HG03439 (cell line): ENCODE results near the gene SBDS.
A peak's percentile ranks its signal among the peaks of the same experiment; 100 is the strongest.
"Not testable (repeated sequence)": the region's sequence is repeated elsewhere in the genome, so short reads cannot be mapped to it uniquely, and the experiment has no call there.

Source experiments
- ATAC-seq: cut with Tn5 transposase; IDR thresholded peaks from one replicate; pipeline ENCODE4 v1.9.1; 2021; ENCODE audit warnings: mild to moderate bottlenecking, moderate library complexity; ENCODE audit not compliant: unreplicated experiment

The SBDS gene

DNA sequence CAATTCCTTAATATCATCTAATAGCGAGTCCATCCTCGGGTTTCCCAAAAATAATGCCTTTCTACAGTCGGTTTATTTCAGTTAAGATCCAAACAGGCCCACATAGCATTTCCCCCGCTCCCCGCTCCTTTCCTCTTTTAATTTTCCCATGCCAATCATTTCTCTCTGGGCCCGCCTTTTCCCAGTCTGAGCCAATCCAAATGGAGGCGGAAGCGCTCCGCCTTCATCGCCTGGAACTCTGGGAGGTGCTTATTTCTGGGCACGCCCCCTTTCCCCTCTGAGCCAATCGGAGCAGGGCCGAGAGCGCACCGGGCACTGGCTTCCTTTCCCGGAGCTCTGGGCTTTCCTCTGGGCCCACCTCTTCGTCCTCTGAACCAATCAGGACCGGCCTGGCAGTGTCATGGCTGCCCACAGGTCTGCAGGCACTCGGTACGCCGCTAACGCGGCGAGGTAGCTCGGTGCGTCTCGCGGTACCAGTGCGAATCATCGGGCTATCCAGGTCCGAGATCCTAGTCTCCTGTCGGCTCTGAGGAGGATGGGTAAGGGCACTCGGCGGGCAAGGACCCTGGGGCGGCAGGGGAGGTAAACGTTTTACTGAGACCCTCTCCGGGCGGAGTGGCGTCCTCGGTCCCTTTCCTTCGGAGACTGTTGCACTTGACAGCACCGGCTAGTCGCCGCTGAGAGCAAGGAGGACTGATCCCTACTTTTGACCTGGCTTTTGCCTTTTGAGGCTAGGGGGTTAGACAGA, 1.2 kb upstream of the SBDS start, which contains the start of gene TYW1:
TSS of gene TYW1 (plus strand) at position 390 of the 748 bp plus-strand sequence. CDS start at position 536, 146 bp downstream.
- peak; percentile 81 for ATAC-seq

DNA sequence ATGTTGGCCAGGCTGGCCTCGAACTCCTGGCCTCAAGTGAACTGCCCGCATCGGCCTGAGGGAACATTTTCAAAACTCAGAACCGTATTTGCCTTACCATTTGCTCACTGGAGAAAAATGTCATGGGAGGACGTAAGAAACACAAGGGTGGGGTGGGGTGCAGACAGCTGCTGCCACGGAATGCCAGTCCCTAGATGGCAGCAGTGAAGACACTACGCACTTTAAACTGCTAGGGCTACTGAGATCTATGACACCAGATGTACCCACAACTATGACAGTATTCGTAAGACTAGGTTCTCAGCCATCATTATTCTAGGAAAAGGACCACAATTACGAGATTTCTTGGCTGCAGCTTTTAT, 716 bp downstream of the SBDS start:
- peak; percentile 26 for ATAC-seq

DNA sequence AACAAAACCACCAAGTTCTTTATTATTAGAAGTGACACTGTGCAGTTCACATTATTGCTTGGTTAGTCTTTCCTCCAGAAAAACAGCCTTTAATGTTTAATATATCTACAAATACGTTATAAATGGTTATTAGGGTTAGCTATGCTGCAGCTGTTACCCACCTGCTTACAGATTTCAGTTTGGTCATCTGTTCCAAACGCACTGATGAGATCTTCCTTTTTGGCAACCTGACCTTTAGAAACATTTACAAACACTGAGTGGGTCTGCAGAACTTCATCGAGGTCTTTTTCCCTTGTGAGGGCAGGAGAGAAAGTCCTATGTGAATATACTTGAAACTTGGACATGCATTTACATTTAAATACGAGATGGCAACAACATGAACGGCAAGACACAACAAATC, 1.3 kb downstream of the SBDS start:
- not testable (repeated sequence) for ATAC-seq

DNA sequence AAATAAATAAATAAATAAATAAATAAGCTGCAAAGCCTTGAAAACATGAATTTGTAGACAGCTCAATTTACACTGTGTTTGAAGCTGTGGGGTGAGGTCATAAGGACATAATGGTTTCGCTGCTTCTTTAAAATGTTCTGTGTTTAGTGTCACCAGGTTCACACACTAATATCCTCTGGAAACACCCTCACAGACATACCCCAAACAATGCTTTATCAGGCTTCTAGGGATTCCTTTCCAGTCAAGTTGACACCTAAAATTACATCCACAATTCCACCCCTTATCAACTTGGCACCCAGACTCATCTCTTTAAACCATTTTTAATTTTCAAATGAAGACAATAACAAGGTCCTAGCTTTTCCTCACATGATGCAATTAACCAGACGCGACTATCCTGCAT, 5.8 kb downstream of the SBDS start:
- not testable (repeated sequence) for ATAC-seq

DNA sequence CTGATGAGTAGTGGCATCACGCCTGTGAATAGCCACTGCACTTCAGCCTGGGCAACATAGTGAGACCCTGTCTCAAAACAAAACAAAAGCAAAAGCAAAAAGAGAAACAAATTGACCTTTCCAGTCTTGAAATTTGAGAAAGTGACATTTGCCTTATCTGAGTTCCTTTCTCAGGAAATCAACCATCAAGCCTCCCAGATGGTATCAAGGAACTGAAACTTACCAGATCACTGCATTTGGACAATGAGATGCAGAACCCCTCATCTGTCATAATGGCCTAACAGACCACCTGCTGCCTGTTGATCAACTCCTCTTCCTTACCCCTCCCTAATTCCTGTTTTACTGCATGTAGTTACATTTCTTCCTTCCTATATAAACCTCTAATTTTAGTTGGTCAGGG, 15.1 kb downstream of the SBDS start:
- not testable (repeated sequence) for ATAC-seq

DNA sequence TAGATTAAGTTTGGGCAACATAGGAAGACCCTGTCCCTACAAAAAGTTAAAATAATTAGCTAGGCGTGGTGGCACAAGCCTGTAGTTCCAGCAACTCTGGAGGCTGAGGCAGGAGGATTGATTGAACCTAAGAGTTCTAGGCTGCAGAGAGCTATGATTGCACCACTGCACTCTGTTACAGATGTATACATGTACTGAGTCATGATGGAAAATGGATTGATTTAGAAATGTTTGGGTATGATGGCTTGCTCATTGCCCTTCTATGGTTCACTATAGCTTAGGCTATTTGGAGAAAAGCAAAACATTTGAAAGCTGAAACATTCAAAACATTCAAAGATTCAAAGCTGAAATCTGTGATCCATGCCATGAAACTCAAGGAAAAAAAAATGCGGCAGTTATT, 16.4 kb downstream of the SBDS start:
- ATAC-seq = not testable (repeated sequence)

DNA sequence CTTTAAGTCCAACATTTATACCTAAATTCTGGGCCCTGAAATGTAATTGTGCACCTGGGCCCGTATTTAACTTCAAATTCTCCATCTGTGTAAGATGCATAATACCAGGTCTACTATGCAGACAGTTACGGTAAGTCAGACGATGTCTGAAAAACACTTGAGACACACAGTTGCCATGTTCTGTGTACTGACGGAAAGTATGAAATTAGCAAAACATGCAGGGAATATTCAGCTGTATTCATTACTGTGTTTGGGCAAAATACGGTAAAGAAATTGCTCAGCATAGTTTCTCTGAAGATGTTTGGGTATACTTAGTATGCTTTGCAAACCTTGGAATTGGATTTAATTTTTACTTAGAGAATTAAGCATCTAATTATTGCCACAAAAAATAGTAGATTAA, 17.1 kb downstream of the SBDS start:
- not testable (repeated sequence) for ATAC-seq

DNA sequence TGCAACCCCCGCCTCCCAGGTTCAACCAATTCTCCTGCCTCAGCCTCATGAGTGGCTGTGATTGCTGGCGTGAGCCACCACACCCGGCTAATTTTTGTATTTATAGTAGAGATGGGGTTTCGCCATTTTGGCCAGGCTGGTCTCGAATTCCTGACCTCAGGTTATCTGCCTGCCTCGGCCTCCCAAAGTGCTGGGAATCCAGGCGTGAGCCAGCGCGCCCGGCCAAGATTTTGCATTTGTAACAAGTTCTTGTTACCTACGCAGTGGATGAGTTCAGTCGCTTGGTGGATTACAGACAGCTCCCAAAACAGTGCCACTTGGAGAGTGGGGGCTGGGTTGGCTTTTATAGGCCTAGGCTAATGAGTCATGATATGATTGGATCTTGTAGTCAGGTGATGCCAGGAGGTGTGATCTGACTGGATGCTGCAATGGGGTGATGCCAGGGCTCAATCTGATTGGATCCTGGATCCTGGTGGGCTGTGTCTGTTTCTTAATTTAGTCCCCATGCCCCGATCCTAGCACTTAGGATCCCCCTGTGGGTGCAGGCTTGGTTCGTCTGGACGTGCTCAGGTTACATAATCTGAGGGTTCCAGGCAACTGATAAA, 20.3 kb downstream of the SBDS start:
- no peak for ATAC-seq

DNA sequence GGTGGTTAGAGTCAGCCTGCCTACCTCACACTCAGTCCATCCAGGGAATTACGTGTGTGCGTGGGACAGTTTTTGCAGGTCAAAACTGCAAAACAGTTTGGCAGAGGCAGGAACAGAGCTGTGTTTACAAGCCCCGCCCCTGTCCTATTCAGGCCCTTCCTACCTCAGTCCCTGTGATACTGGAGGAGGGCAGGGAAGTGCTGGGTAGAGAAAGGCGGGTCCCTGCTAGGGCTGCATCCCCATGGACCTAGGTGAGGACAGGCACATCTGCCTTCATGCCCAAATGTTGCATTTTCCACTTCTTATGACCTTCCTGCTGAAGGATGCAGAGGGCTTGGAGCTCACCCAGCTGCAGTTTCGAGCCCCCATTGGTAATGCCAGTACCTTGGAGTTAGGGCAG, 25.1 kb downstream of the SBDS start:
- no peak for ATAC-seq

DNA sequence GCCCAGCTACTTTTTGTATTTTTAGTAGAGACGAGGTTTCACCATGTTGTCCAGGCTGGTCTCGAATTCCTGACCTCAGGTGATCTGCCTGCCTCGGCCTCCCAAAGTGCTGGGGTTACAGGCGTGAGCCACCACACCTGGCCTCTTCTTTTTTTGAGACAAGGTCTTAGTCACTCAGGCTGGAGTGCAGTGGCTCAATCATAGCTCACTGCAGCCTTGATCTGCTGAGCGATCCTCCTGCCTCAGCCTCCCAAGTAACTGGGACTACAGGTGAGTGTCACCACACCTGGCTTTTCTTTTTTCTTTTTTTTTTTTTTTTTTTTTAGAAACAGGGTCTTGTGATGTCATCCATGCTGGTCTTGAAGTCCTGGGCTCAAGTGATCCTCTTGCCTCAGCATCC, 26.4 kb downstream of the SBDS start:
- ATAC-seq = not testable (repeated sequence)

DNA sequence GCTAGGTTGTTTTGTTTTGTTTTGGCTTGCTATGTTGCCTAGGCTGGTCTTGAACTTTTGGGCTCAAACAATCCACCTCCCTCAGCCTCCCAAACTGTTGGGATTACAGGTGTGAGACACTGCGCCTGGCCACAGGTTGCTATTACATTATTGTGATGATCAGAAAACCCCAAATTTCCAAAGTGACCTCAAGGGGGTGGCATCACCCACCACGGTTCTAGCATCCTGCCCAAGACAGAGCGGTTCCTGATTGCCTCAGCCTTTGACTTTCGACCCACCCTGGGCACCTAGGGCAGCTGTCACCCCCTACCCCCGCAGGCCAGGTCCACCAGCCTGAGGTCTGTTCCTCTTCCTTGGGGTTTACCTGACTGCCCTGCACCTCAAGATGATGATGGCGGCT, 28.4 kb downstream of the SBDS start:
- ATAC-seq = no peak

DNA sequence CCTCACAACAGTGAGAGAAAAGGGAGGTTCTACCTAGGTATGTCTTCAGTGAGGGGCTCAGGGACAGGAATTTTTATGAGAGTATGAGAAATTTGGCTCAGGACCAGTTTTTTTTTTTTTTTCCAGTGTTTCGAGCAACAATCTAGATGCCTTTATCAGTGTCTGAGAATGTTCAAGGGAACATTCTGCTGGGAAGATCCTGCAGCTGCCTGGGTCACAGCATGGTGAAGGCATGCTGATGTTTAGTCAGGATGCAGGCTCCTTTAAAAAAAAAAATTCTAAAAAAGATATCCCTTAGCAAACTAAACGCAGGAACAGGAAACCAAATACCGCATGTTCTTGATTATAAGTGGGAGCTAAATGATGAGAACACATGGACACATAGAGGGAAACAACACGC, 31.0 kb downstream of the SBDS start:
- ATAC-seq = no peak

DNA sequence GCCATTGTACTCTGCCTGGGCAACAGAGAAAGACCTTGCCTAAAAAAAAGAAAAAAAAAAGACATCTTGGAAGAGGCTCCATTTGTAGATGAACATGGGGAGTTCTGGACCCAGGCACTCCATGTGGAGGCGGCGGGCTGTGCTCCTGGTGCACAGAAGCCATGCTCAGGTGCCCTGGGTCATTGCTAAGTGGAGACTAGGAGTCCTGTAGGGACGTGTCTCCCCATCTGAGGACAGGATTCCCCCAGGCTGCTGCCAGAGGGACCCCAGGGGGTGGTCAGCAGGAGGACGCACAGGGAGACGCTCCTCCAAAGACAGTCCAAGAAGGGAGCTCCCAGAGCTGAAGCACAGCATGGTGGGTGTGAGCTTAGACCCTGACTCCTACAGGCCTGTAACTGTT, 34.3 kb downstream of the SBDS start:
- ATAC-seq = no peak

DNA sequence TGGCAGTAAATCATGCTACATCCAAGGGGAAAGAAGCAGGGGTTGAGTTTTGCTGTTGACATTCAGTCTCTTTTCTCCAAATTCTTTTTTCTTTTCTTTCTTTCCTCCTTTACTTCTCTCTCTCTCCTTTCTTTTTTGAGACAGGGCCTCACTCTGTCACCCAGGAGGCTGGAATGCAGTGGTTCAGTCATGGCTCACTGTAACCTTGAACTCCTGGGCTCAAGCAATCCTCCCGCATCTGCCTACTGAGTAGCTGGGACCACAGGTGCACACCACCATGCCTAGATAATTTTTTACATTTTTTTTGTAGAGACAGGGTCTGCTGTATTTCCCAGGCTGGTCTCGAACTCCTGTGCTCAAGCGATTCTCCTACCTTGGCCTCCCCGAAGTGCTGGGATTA, 35.2 kb downstream of the SBDS start:
- ATAC-seq = no peak

DNA sequence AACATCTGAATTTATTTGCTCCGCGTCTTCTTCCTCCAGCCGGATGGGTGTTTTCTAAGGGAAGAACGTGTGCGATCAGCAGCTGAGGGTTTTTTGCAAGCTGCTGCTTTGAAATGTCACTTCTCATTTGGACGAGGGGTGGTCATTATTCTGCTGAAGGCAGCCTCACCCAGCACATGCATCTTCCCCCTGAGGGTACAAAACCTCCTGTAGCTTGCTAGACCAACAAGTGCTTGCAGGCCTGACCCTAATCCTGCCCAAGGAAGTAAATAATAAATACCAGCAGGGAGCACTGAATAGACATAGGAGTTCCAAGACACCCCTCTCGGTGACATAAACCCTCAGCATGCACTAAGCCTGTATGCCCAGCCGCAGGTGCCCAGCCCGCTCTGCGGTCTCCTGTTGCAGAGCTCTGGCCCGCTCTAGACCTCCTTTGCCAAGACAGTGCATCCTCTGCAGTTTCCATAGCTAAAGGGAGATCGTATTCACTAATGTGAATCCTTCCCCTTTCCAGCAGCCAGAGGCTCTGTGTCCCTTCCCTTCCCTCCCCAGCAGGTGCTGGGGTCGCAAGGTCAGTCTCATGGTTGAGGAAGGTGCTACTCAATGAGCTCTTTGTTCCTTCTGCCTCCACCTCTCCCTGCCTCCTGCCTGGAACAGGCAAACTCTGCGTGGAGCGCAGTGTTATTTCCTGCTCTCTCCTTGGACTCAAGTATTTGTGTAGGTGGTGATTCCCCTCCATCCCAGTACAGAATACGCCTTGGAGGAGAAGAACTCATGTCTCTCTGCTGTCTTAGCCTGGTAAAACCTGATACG, 36.6 kb downstream of the SBDS start:
- ATAC-seq = no peak

DNA sequence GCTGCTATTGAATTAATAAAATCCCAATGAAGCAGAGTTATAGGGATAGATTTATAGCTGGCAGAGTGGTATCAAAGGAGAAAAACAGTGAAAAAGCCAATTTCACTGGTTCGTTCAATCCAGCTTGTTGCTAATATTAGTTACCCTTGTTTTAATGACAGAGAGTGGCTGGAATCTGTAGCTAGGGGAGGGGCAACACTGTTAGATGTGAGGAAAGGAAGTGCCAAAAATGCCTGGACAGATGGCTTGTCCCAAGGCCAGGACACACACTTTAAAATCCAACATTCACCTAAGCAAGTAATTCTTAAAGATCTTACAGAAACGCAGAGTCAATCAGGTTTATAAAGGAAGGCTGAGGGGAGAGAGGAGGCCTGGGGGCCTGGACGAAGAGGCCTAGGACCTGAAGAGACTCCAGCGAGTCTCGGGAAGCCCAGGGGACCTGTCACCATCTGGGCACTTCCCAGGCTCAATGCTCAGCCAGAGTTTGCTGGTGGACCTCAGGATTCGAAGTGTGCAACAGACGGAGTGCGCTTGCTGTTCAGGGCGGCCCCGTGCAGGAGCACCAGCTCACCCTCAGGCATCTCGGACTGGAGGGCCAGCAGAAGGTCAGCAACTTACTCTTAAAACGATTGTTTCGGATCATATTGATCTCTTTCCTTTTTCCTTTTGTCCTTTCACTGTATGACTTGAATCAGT, 37.6 kb downstream of the SBDS start:
- ATAC-seq = no peak

DNA sequence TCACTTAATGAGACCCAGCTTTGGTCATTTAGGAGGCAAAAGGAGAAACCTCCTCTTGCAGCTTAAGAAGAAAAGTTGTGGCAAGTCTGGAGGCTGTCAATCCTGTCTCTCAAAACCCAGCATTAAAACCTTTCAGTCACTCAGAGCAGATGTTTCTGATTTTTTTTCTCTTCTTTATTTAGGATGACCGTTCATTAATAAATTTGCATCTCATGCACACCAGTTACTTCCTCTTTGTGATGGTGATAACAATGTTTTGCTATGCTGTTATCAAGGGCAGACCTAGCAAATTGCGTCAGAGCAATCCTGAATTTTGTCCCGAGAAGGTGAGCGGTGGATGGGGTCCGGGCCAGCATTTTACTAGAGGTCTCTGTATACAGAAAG, 42.4 kb downstream of the SBDS start:
- no peak for ATAC-seq

DNA sequence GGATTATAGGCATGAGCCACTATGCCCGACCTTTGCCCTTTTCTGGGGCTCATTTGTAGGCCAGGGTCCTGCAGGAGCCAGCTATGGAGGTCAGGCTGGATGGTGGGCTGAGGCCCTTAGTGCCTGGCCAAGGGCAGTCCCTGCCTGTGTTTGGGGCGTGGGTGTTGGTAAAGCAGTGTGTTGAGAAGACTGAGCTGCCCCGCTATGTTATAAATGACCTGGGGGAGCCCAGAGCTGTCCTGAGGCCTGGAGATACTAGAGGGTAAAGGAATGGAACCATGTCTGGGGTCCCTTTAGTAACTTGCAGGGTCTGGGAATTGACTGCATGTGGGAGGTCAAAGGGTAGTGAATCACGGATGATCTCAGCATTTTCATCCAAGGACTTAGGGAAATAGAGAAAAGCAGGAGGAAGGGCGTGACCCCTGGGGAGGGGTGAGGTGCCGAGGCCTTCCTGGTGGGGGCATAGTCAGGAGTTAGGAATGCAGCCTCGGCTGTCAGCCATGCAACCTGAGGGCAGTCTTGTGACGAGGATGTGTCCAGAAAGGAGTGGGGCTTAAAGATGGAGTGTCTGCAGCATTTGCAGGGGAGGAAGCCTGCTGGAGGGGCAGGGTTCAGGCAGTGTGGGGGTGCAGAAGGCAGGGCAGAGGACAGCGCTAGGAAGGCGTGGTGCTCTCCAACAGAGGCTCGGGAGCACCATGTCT, 42.9 kb downstream of the SBDS start:
- no peak for ATAC-seq

DNA sequence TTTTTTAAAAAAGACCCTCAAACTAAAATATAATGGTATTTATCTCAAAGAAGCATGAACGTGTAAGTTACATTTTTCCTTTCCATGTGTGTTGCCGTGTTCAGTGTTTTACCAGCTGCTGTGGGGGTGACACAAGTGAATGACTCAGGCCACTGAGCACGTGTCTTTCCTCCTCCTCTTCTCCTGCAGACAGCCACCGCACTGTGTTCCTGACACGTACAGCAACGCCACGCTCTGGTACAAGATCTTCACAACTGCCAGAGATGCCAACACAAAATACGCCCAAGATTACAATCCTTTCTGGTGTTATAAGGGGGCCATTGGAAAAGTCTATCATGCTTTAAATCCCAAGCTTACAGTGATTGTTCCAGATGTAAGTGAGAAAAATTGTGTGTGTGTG, 44.6 kb downstream of the SBDS start:
- no peak for ATAC-seq

DNA sequence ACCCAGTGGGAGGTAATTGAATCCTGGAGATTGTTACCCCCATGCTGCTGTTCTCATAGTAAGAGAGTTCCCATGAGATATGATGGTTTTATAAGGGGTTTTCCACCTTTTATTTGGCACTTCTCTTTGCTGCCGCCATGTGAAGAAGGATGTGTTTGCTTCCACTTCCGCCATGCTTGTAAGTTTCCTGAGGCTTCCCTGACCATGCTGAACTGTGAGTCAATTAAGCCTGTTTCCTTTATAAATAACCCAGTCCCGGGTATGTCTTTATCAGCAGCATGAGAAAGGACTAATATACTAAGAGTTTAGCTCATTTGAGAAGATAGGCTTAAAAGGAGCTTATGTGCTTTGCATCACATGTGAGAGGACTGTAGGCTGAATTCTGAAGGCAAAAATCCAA, 45.1 kb downstream of the SBDS start:
- no peak for ATAC-seq
